HEK293T (cell line): ENCODE results near the gene MCF2L.
"Not testable (repeated sequence)": the region's sequence is repeated elsewhere in the genome, so short reads cannot be mapped to it uniquely, and the experiment has no call there.

ENCODE experiments used
- CTCF ChIA-PET: fragments of 350-600 bp; formaldehyde crosslinking; extraction: SDS; loops from one replicate; lab custom pipeline; 2021; ENCODE audit warnings: antibody characterized with exemption, inconsistent platforms; lab: Yijun Ruan, JAX
- POLR2A ChIA-PET: fragments of 350-600 bp; formaldehyde crosslinking; extraction: SDS; loops from one replicate; lab custom pipeline; 2020; ENCODE audit warnings: antibody characterized with exemption, inconsistent platforms; lab: Yijun Ruan, JAX
- DNase-seq: peaks from one replicate; pipeline ENCODE4 v3.0.0; 2012; ENCODE audit warnings: mixed read lengths; ENCODE audit errors: extremely low spot score
- ARNT ChIP-seq: fragments of 450-650 bp; IDR thresholded peaks from 2 replicates; pipeline ENCODE4 v1.6.1; 2017; ENCODE audit warnings: mild to moderate bottlenecking
- BHLHE40 ChIP-seq: fragments of 450-650 bp; IDR thresholded peaks from 2 replicates; pipeline ENCODE4 v1.6.1; 2016; ENCODE audit warnings: mild to moderate bottlenecking, moderate library complexity, borderline replicate concordance
- CTBP1 ChIP-seq: fragments of 450-650 bp; IDR thresholded peaks from 2 replicates; pipeline ENCODE4 v1.6.1; 2016; ENCODE audit warnings: borderline replicate concordance
- ELF4 ChIP-seq: fragments of 450-650 bp; IDR thresholded peaks from 2 replicates; pipeline ENCODE4 v1.6.1; 2017; ENCODE audit warnings: antibody characterized with exemption
- FOXA1 ChIP-seq: fragments of 450-650 bp; IDR thresholded peaks from 2 replicates; pipeline ENCODE4 v1.6.1; 2016; ENCODE audit warnings: mild to moderate bottlenecking
- FOXK2 ChIP-seq: fragments of 450-650 bp; IDR thresholded peaks from 2 replicates; pipeline ENCODE4 v1.6.1; 2016; ENCODE audit warnings: mild to moderate bottlenecking
- FOXM1 ChIP-seq: fragments of 450-650 bp; IDR thresholded peaks from 2 replicates; pipeline ENCODE4 v1.6.1; 2017; ENCODE audit warnings: mild to moderate bottlenecking, borderline replicate concordance
- HDGF ChIP-seq: fragments of 450-650 bp; IDR thresholded peaks from 2 replicates; pipeline ENCODE4 v1.6.1; 2017; ENCODE audit warnings: antibody characterized with exemption, borderline replicate concordance
- L3MBTL2 ChIP-seq: fragments of 450-650 bp; conservative IDR thresholded peaks from 2 replicates; pipeline ENCODE4 v1.6.1; 2016; ENCODE audit warnings: mild to moderate bottlenecking
- LEF1 ChIP-seq: fragments of 450-650 bp; IDR thresholded peaks from 2 replicates; pipeline ENCODE4 v1.6.1; 2017; ENCODE audit warnings: mild to moderate bottlenecking, borderline replicate concordance
- NFRKB ChIP-seq: fragments of 450-650 bp; IDR thresholded peaks from 2 replicates; pipeline ENCODE4 v1.6.1; 2016; ENCODE audit warnings: mild to moderate bottlenecking, moderate library complexity
- PKNOX1 ChIP-seq: fragments of 450-650 bp; IDR thresholded peaks from 2 replicates; pipeline ENCODE4 v1.6.1; 2016
- SP1 ChIP-seq: fragments of 450-650 bp; IDR thresholded peaks from 2 replicates; pipeline ENCODE4 v1.6.1; 2017
- SUZ12 ChIP-seq: fragments of 450-650 bp; IDR thresholded peaks from 2 replicates; pipeline ENCODE4 v1.6.1; 2016; ENCODE audit warnings: mild to moderate bottlenecking
- TARDBP ChIP-seq: fragments of 450-650 bp; IDR thresholded peaks from 2 replicates; pipeline ENCODE4 v1.6.1; 2016
- ZNF384 ChIP-seq: fragments of 450-650 bp; IDR thresholded peaks from 2 replicates; pipeline ENCODE4 v1.6.1; 2016

The MCF2L gene

GRCh38 chr13:112940236-112940635 lies 28.8 kb upstream of the MCF2L start:
- POLR2A ChIA-PET = no interaction called here

GRCh38 chr13:112941349-112941748 lies 27.7 kb upstream of the MCF2L start:
- TF ChIP-seq L3MBTL2 = no peak
- no peak for TF ChIP-seq BHLHE40
- no peak for TF ChIP-seq FOXK2
- no peak for TF ChIP-seq LEF1
- no peak for TF ChIP-seq PKNOX1
- no peak for TF ChIP-seq SUZ12
- no peak for TF ChIP-seq FOXA1
- no peak for TF ChIP-seq CTBP1
- no peak for TF ChIP-seq ZNF384
- TF ChIP-seq SP1 = no peak
- no peak for TF ChIP-seq ELF4
- no peak for TF ChIP-seq TARDBP
- TF ChIP-seq HDGF = no peak
- TF ChIP-seq NFRKB = no peak
- no peak for TF ChIP-seq ARNT
- no peak for TF ChIP-seq FOXM1
- ChIA-PET POLR2A (no interaction called here), CTCF (no interaction called here)
- no peak for DNase-seq

More at GRCh38 chr13:112940236-112940635, 28.8 kb upstream of the MCF2L start:
- TF ChIP-seq SP1 (no peak), BHLHE40 (no peak), ELF4 (no peak), PKNOX1 (no peak)
- no peak for DNase-seq
- CTCF ChIA-PET = no interaction called here

- POLR2A ChIA-PET, DNase-seq: not testable (repeated sequence)
- CTCF ChIA-PET = interaction anchor here (1.0 kb wide), 1 partner anchor 268 kb away, joined by 3 read pairs; no protein-coding TSS in a partner anchor
Measured at GRCh38 chr13:112941765-112942164, 27.2 kb upstream of the MCF2L start.

- peak; percentile 74 for DNase-seq
- TF ChIP-seq HDGF (no peak), NFRKB (no peak), BHLHE40 (no peak), ELF4 (no peak), CTBP1 (no peak), TARDBP (no peak), SUZ12 (no peak), PKNOX1 (peak; percentile 85), ARNT (no peak), L3MBTL2 (0 out of 2 replicates have a peak, but pooled peaks have one; percentile 25)
- CTCF ChIA-PET = interaction anchor here (0.6 to 1.2 kb wide), 13 partner anchors 9 to 508 kb away, joined by 3 to 9 read pairs (median 4); partner anchors contain the start of gene MCF2L
- POLR2A ChIA-PET = no interaction called here
Measured at GRCh38 chr13:112942689-112943308, 26.2 kb upstream of the MCF2L start.

- ChIA-PET POLR2A (no interaction called here), CTCF (interaction anchor here (0.6 to 1.2 kb wide), 12 partner anchors 10 to 508 kb away, joined by 3 to 9 read pairs (median 4); partner anchors contain the start of gene MCF2L)
- TF ChIP-seq FOXA1 (no peak), SUZ12 (no peak), BHLHE40 (no peak), ZNF384 (no peak), FOXK2 (no peak), HDGF (no peak), TARDBP (no peak), NFRKB (no peak), PKNOX1 (no peak)
- peak; percentile 26 for DNase-seq
Measured at GRCh38 chr13:112943309-112944125, 25.5 kb upstream of the MCF2L start.

GRCh38 chr13:112947796-112948195 lies 21.2 kb upstream of the MCF2L start:
- ChIA-PET POLR2A (no interaction called here), CTCF (no interaction called here)
- no peak for TF ChIP-seq FOXA1
- TF ChIP-seq FOXM1 = no peak
- TF ChIP-seq LEF1 = no peak
- TF ChIP-seq SP1 = no peak
- no peak for TF ChIP-seq BHLHE40
- no peak for TF ChIP-seq ELF4
- TF ChIP-seq ARNT = no peak
- no peak for TF ChIP-seq SUZ12
- no peak for TF ChIP-seq HDGF
- no peak for TF ChIP-seq NFRKB
- TF ChIP-seq ZNF384 = no peak
- TF ChIP-seq CTBP1 = no peak
- no peak for TF ChIP-seq TARDBP
- no peak for TF ChIP-seq PKNOX1
- no peak for TF ChIP-seq FOXK2
- TF ChIP-seq L3MBTL2 = no peak
- DNase-seq = no peak
